NB4 (cell line): Measurements from ENCODE around the gene DAB2IP.

Experiments
- DNase-seq: peaks from one replicate; pipeline ENCODE4 v3.0.0; 2010; ENCODE audit warnings: low read depth
- H3K4me3 ChIP-seq: one replicate; pipeline ENCODE4 v1.5.1; 2011; ENCODE audit warnings: mild to moderate bottlenecking, low read depth, low read length, moderate library complexity
- CTCF ChIP-seq: IDR thresholded peaks from one replicate; pipeline ENCODE4 v1.5.1; 2012; ENCODE audit warnings: low read depth, low read length
- MYC ChIP-seq: IDR thresholded peaks from 2 replicates; pipeline ENCODE4 v1.6.1; 2011; ENCODE audit warnings: low read depth, low read length
- POLR2A ChIP-seq: IDR thresholded peaks from 2 replicates; pipeline ENCODE4 v1.6.1; 2011; ENCODE audit warnings: mild to moderate bottlenecking; ENCODE audit not compliant: insufficient read length; ENCODE audit errors: extremely low read depth
- TF ChIP-seq, protein P1 (sequence below): IDR thresholded peaks from 2 replicates; pipeline ENCODE4 v1.6.1; 2011; ENCODE audit warnings: low read depth, low read length

The DAB2IP gene

GRCh38 chr9:121691890-121692289 is 40.5 kb downstream of the DAB2IP start:
- no peak for DNase-seq
- no peak overlapping the region for H3K4me3 ChIP-seq
- TF ChIP-seq MYC: no peak
- TF ChIP-seq CTCF: no peak
- no peak for TF ChIP-seq POLR2A
- TF ChIP-seq, protein P1, sequence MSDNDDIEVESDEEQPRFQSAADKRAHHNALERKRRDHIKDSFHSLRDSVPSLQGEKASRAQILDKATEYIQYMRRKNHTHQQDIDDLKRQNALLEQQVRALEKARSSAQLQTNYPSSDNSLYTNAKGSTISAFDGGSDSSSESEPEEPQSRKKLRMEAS: no peak

DNA sequence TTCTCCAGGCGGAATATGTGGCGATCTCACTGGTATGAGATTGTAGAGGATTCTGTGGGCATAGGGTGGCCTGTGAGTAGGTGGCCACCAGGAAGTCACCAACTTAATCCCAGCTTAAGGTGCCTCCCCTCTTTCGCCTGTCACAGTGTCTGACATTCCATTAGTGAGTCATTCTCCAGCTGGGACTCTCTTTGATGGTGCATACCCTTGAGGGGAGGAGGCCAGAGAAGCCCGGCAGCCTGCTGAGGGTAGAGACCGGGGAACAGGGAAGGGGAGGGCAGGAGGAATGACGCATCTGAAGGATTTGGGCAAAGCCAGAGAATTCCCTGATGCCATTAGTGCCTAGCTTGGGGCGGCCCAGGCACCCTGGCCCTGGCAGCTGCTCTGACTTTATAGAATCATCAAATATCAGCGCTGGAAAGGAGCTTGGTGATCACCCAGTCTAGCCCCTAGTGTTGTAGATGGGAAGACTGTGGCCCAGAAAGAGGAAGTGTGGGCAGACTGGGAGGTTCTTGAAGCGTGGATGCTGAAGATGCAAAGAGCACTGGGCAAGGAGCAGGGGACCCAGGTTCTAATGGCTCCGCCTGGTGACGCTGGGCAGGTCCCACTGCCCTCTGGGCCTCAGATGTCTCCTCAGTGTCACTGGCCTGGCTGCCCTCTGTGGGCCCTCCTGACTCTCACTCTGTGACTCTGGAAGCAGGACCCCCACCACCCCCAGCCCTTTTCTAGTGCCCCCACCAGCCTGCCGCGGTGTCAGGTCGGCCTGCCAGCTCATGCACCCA is 41.4 kb downstream of the DAB2IP start:
- H3K4me3 ChIP-seq: no peak overlapping the region
- DNase-seq: peak; percentile 47
- TF ChIP-seq MYC (no peak), POLR2A (no peak), CTCF (no peak)
- TF ChIP-seq, protein P1: no peak

DNA sequence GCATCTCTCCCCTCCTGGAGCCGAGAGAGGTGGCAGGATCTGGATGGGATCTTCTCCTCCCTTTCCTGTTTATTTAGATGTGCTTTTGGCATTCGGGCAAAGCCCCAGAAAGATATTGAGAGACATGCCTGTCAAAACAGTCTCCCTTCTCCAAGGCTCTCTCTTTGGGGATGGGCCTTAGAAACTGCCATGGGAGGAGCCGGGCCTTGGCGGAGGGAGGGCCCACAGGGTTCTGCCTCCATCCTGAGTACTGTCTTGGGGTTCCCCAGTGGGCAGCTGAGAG is 41.9 kb downstream of the DAB2IP start:
- no peak for TF ChIP-seq MYC
- no peak for TF ChIP-seq POLR2A
- TF ChIP-seq CTCF: no peak
- TF ChIP-seq, protein P1: no peak
- no peak overlapping the region for H3K4me3 ChIP-seq
- no peak for DNase-seq

- no peak for DNase-seq
- no peak overlapping the region for H3K4me3 ChIP-seq
- no peak for TF ChIP-seq POLR2A
- TF ChIP-seq MYC: no peak
- no peak for TF ChIP-seq CTCF
- TF ChIP-seq, protein P1: no peak
These were observed 42.6 kb downstream of the DAB2IP start for GRCh38 chr9:121694001-121694400.

DNA sequence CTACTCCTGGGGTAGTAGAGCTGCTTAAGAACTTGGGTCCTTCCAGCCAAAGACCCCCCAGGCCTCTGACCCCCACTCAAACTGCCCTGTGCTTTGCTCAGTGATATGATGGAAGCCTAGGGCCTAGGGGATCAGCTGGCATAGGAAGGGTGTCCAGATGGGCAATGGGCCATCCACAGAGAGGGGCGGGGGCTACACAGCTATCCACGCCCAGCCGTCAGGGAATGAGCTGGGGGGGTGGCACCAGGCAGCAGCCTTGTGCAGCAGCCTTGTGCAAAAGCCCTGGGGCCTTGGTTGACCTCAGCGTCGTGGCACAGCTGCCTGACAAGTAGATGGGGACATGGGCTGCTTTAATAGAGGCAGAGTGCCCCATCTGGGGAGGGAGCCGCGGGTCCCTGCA is 43.2 kb downstream of the DAB2IP start:
- H3K4me3 ChIP-seq: no peak overlapping the region
- TF ChIP-seq MYC (no peak), POLR2A (no peak), CTCF (no peak)
- TF ChIP-seq, protein P1: no peak
- DNase-seq: no peak
